ENCODE data around the gene KCTD13.

Gene KCTD13

GRCh38 chr16:29877266-29877961 is 48.6 kb downstream of the KCTD13 start:
- H3K9me3 ChIP-seq (ENCODE audit: control insufficient read depth, insufficient read depth, low read depth, low read length) = no peaks in the 10 kb centered on the region
- no peak overlapping the region for H3K27ac ChIP-seq (ENCODE audit: extremely low read depth, low read depth, low read length)
- TF ChIP-seq, protein P1, sequence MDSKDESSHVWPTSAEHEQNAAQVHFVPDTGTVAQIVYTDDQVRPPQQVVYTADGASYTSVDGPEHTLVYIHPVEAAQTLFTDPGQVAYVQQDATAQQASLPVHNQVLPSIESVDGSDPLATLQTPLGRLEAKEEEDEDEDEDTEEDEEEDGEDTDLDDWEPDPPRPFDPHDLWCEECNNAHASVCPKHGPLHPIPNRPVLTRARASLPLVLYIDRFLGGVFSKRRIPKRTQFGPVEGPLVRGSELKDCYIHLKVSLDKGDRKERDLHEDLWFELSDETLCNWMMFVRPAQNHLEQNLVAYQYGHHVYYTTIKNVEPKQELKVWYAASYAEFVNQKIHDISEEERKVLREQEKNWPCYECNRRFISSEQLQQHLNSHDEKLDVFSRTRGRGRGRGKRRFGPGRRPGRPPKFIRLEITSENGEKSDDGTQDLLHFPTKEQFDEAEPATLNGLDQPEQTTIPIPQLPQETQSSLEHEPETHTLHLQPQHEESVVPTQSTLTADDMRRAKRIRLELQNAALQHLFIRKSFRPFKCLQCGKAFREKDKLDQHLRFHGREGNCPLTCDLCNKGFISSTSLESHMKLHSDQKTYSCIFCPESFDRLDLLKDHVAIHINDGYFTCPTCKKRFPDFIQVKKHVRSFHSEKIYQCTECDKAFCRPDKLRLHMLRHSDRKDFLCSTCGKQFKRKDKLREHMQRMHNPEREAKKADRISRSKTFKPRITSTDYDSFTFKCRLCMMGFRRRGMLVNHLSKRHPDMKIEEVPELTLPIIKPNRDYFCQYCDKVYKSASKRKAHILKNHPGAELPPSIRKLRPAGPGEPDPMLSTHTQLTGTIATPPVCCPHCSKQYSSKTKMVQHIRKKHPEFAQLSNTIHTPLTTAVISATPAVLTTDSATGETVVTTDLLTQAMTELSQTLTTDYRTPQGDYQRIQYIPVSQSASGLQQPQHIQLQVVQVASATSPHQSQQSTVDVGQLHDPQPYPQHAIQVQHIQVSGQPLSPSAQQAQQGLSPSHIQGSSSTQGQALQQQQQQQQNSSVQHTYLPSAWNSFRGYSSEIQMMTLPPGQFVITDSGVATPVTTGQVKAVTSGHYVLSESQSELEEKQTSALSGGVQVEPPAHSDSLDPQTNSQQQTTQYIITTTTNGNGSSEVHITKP (tag by site-specific recombination; IDR thresholded peaks at IDR 0.05) = peak; percentile 64; the same call in 1 of the 2 replicates
- TF ChIP-seq, protein P2, sequence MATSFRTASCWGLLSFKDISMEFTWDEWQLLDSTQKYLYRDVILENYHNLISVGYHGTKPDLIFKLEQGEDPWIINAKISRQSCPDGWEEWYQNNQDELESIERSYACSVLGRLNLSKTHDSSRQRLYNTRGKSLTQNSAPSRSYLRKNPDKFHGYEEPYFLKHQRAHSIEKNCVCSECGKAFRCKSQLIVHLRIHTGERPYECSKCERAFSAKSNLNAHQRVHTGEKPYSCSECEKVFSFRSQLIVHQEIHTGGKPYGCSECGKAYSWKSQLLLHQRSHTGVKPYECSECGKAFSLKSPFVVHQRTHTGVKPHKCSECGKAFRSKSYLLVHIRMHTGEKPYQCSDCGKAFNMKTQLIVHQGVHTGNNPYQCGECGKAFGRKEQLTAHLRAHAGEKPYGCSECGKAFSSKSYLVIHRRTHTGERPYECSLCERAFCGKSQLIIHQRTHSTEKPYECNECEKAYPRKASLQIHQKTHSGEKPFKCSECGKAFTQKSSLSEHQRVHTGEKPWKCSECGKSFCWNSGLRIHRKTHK (tag by site-specific recombination; IDR thresholded peaks at IDR 0.05) = no peak
- TF ChIP-seq ZNF140 (tag by site-specific recombination; IDR thresholded peaks at IDR 0.05) (peak; percentile 33; the same call in 1 of the 2 replicates), ZNF830 (tag by site-specific recombination; IDR thresholded peaks at IDR 0.05; ENCODE audit: low read depth) (no peak), KLF9 (tag by site-specific recombination; IDR thresholded peaks at IDR 0.05; ENCODE audit: low read depth) (peak; percentile 81), SP2 (tag by site-specific recombination; IDR thresholded peaks at IDR 0.05) (peak; percentile 75), ZNF211 (tag by site-specific recombination; IDR thresholded peaks at IDR 0.05; ENCODE audit: low read depth) (no peak), BCL6B (tag by site-specific recombination; IDR thresholded peaks at IDR 0.05) (no peak), ZNF701 (tag by site-specific recombination; IDR thresholded peaks at IDR 0.05) (no peak), SALL2 (tag by site-specific recombination; IDR thresholded peaks at IDR 0.05; ENCODE audit: borderline replicate concordance) (no peak), SP3 (tag by site-specific recombination; IDR thresholded peaks at IDR 0.05) (peak; percentile 60), WT1 (tag by site-specific recombination; IDR thresholded peaks at IDR 0.05) (no peak)
- TF ChIP-seq, protein P3, sequence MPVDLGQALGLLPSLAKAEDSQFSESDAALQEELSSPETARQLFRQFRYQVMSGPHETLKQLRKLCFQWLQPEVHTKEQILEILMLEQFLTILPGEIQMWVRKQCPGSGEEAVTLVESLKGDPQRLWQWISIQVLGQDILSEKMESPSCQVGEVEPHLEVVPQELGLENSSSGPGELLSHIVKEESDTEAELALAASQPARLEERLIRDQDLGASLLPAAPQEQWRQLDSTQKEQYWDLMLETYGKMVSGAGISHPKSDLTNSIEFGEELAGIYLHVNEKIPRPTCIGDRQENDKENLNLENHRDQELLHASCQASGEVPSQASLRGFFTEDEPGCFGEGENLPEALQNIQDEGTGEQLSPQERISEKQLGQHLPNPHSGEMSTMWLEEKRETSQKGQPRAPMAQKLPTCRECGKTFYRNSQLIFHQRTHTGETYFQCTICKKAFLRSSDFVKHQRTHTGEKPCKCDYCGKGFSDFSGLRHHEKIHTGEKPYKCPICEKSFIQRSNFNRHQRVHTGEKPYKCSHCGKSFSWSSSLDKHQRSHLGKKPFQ (tag by site-specific recombination; IDR thresholded peaks at IDR 0.05) = no peak
- H3K4me1 ChIP-seq (ENCODE audit: control insufficient read depth, insufficient read depth, low read length) = no peaks in the 10 kb centered on the region
- H3K4me3 ChIP-seq (ENCODE audit: low read depth, low read length) = no peak overlapping the region
- peaks cover 0 to 4% of the 10 kb centered on the region in 2 experiments; a peak in 1 of 3 replicates for H3K36me3 ChIP-seq (ENCODE audit: control insufficient read depth in 2 of 2, insufficient read depth in 1 of 2, low read length in 2 of 2)
- POLR2A ChIA-PET = interaction anchor here (1.8 kb wide), 1 partner anchor 9 kb away, joined by 7 read pairs; no protein-coding TSS in a partner anchor
- CTCF ChIA-PET = interaction anchor here (1.2 to 1.8 kb wide), 4 partner anchors 14 to 73 kb away, joined by 3 to 9 read pairs (median 7); partner anchors contain the start of gene CDIPT

DNA sequence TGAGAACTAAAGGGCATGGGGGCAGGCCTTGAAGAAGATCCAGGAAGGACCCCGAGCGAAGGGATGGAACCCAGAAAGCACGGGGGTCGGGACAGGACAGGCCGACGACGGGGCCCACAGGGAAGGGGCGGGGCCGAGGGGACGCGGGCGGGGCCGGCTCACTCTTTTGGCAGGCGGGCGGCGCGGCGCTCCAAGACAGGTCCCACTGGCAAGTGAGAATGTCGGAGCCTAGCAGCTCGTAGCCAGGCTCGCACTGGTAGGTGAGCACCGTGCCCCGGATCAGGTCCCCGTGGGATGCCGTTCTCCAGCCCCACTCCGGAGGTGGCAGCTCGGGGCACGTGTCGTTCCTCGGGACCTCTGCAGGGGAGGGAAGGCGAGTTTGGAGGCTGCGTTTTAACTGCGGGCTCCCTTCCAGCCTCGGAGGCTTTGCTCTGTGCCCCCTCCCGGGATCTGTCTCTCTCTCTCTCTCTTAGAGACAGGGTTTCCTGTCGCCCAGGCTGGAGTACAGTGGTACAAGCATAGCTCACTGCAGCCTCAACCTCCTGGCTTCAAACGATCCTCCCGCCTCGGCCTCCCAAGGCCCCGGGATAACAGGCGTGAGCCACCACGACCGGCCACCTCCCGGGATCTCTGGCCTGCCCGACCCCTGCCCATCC is 49.3 kb downstream of the KCTD13 start:
- H3K36me3 ChIP-seq (ENCODE audit: control insufficient read depth in 2 of 2, insufficient read depth in 1 of 2, low read length in 2 of 2) = peaks cover 0 to 4% of the 10 kb centered on the region in 2 experiments; a peak in 1 of 3 replicates
- H3K27ac ChIP-seq (ENCODE audit: extremely low read depth, low read depth, low read length) = no peak overlapping the region
- CTCF ChIA-PET = interaction anchor here (0.7 to 1.8 kb wide), 5 partner anchors 12 to 72 kb away, joined by 3 to 9 read pairs (median 5); partner anchors contain the start of gene CDIPT
- H3K4me1 ChIP-seq (ENCODE audit: control insufficient read depth, insufficient read depth, low read length) = no peaks in the 10 kb centered on the region
- H3K4me3 ChIP-seq (ENCODE audit: low read depth, low read length) = no peak overlapping the region
- no peaks in the 10 kb centered on the region for H3K9me3 ChIP-seq (ENCODE audit: control insufficient read depth, insufficient read depth, low read depth, low read length)
- POLR2A ChIA-PET = interaction anchor here (1.8 kb wide), 1 partner anchor 9 kb away, joined by 7 read pairs; no protein-coding TSS in a partner anchor
- no peak for TF ChIP-seq ZNF211 (tag by site-specific recombination; IDR thresholded peaks at IDR 0.05; ENCODE audit: low read depth)
- no peak for TF ChIP-seq ZBTB21 (tag by site-specific recombination; IDR thresholded peaks at IDR 0.05)
- TF ChIP-seq ZNF701 (tag by site-specific recombination; IDR thresholded peaks at IDR 0.05) = no peak
- no peak for TF ChIP-seq GLIS2 (tag by site-specific recombination; IDR thresholded peaks at IDR 0.05)
- no peak for TF ChIP-seq PRDM2 (tag by site-specific recombination; IDR thresholded peaks at IDR 0.05; ENCODE audit: borderline replicate concordance)
- TF ChIP-seq ZNF610 (tag by site-specific recombination; IDR thresholded peaks at IDR 0.05; ENCODE audit: borderline replicate concordance) = no peak
